ENCODE measurements around the gene HDHD3.

HDHD3 gene

DNA sequence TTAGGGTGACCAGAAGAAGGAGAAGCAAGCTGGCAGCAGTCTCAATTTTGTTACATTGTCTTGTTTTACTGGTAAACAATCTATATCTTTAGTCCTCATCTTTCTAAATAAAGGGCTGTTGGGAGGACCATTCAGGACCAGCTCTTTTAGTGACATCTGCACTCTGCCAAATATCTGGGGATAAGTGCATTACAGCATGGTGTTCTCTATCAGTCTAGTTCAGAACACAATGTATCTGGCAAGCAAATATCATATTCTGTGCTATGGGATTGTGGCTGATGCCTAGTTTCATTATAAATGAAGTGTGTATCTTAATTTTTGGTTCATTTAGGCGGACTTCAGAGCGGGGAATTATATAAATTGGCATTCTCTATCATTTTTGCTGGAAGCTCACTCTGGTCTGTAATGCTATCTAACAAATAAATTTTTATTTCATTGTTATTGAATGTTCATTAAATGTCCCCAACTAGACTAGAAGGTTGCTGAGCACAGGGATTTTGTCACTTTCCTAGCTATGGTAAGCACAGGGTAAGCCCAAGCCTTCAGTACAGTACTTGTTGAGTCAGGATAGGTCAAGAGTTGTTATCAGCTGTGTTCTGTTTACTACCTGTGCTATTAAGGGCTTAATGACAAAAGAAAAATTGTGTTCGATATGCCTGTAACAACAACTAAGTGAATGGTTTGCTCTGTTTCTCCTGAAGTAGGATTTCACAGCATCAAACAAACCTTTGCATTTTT, 48.6 kb downstream of the HDHD3 start:
- DNase-seq (ENCODE audit: low spot score), result no peak

DNA sequence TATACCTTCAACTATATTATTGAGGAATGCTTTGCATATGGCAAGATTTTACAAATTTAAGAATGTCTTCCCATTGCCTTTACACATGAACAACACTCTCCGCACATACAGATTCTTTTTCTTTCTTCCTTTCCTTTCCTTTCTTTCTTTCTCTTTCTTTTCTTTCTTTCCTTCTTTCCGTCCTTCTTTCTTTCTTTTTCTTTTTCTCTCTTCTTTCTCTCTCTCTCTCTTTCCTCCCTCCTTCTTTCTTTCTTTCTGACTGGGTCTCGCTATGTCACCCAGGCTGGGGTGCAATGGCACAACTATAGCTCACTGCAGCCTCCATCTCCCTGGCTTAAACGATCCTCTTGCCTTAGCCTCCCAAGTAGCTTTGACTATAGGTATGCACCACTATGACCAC, 50.6 kb downstream of the HDHD3 start:
- no peak for DNase-seq (ENCODE audit: low spot score)
